GM19463 (cell line): Measurements from ENCODE around the gene MGAT5.

Source experiments
- ATAC-seq: cut with Tn5 transposase; IDR thresholded peaks from one replicate; pipeline ENCODE4 v1.9.1; 2021; ENCODE audit warnings: mild to moderate bottlenecking, moderate library complexity; ENCODE audit not compliant: unreplicated experiment

MGAT5 gene

GRCh38 chr2:134325696-134326095 is 71.8 kb downstream of the MGAT5 start:
- ATAC-seq, result no peak

GRCh38 chr2:134327367-134327766 is 73.5 kb downstream of the MGAT5 start:
- ATAC-seq, result no peak

GRCh38 chr2:134331081-134331480 is 77.2 kb downstream of the MGAT5 start:
- no peak for ATAC-seq

- ATAC-seq, result no peak
Measured at GRCh38 chr2:134333646-134334189, 79.8 kb downstream of the MGAT5 start.

GRCh38 chr2:134334542-134335353 is 80.9 kb downstream of the MGAT5 start:
- ATAC-seq, result no peak

- ATAC-seq, result no peak
Measured at GRCh38 chr2:134335601-134336000, 81.7 kb downstream of the MGAT5 start.

- ATAC-seq, result peak; percentile 98
Measured at GRCh38 chr2:134336352-134336751, 82.5 kb downstream of the MGAT5 start.

GRCh38 chr2:134336921-134337320 is 83.0 kb downstream of the MGAT5 start:
- peak; percentile 2 for ATAC-seq

- ATAC-seq, result no peak
Measured at GRCh38 chr2:134337631-134338030, 83.8 kb downstream of the MGAT5 start.

GRCh38 chr2:134338208-134338607 is 84.3 kb downstream of the MGAT5 start:
- no peak for ATAC-seq

GRCh38 chr2:134341476-134341875 is 87.6 kb downstream of the MGAT5 start:
- no peak for ATAC-seq

- ATAC-seq, result no peak
Measured at GRCh38 chr2:134344954-134345697, 91.3 kb downstream of the MGAT5 start.

GRCh38 chr2:134346141-134346540 is 92.3 kb downstream of the MGAT5 start:
- ATAC-seq, result no peak

GRCh38 chr2:134347756-134348155 is 93.9 kb downstream of the MGAT5 start:
- no peak for ATAC-seq

- ATAC-seq, result no peak
Measured at GRCh38 chr2:134348239-134348638, 94.4 kb downstream of the MGAT5 start.

GRCh38 chr2:134348760-134349159 is 94.9 kb downstream of the MGAT5 start:
- ATAC-seq, result no peak

GRCh38 chr2:134351016-134351415 is 97.1 kb downstream of the MGAT5 start:
- ATAC-seq, result no peak

GRCh38 chr2:134351899-134352298 is 98.0 kb downstream of the MGAT5 start:
- no peak for ATAC-seq

- no peak for ATAC-seq
Measured at GRCh38 chr2:134352844-134353243, 99.0 kb downstream of the MGAT5 start.

- ATAC-seq, result no peak
Measured at GRCh38 chr2:134354611-134355010, 100.7 kb downstream of the MGAT5 start.

GRCh38 chr2:134357814-134358213 is 103.9 kb downstream of the MGAT5 start:
- no peak for ATAC-seq
